ENCODE results near the gene TXNDC12. TPM values are rescaled to one million over a fixed set of nuclear protein-coding genes. Genes with fewer than 3 reads are reported as not detected.
"Not testable (repeated sequence)": the region's sequence is repeated elsewhere in the genome, so short reads cannot be mapped to it uniquely, and the experiment has no call there.

The TXNDC12 gene
- total and polyA plus RNA-seq, 9 of the 15 experiments (the other 6 are each of a cell fraction or from before 2014, with no cell fraction given) = 17.0 to 60.8 (median 37.8) TPM

GRCh38 chr1:52045666-52046195 is 9.3 kb downstream of the TXNDC12 start:
- ATAC-seq; H2AFZ ChIP-seq (ENCODE audit: low read depth, low read length); H3K9me3 ChIP-seq (replicated peaks; ENCODE audit: control insufficient read depth, insufficient read depth, low read depth, low read length); FAIRE-seq; H3K9me1 ChIP-seq (ENCODE audit: control insufficient read depth, insufficient read depth, low read length); H3K27me3 ChIP-seq (ENCODE audit: control insufficient read depth in 2 of 2, insufficient read depth in 2 of 2, low read length in 2 of 2); in situ Hi-C loops (cut with MboI); H3K27ac ChIP-seq (ENCODE audit: extremely low read depth, low read depth, low read length); intact Hi-C loops (cut with micrococcal nuclease); BruUV-seq (replicated peaks); H4K20me1 ChIP-seq (replicated peaks; ENCODE audit: control insufficient read depth, insufficient read depth, low read length); DNase-seq (ENCODE audit: extremely low read depth in 1 of 4, low spot score in 3 of 4); CTCF ChIA-PET (ENCODE audit: low intra/inter-chr PET ratio); H3K9ac ChIP-seq (ENCODE audit: insufficient read depth in 1 of 2, low read depth in 2 of 2, low read length in 2 of 2); H3K4me3 ChIP-seq; H3K4me2 ChIP-seq (ENCODE audit: insufficient read depth, low read length): not testable (repeated sequence)
- Histone ChIP-seq H3K4me1 (replicated peaks in 1 of 2; ENCODE audit: control insufficient read depth in 2 of 2, insufficient read depth in 2 of 2, low read length in 2 of 2) (peaks cover 7 to 12% of the 10 kb centered on the region in 2 experiments; a peak in 4 of 5 replicates), H3K79me2 (ENCODE audit: control insufficient read depth, insufficient read depth, low read length) (peaks cover 13% of the 10 kb centered on the region; the same call in 1 of the 3 replicates), H3K36me3 (ENCODE audit: control insufficient read depth, insufficient read depth, low read length) (peaks cover 12% of the 10 kb centered on the region; the same call in 1 of the 3 replicates)
- TF ChIP-seq MAFG (tag; conservative IDR thresholded peaks at IDR 0.05) (peak; percentile 52), ZNF316 (IDR thresholded peaks at IDR 0.05) (peak; percentile 85), ZNF121 (CRISPR knock-in tag; conservative IDR thresholded peaks at IDR 0.05) (peak; percentile 71), MAFF (IDR thresholded peaks at IDR 0.05; ENCODE audit: low read length) (0 out of 2 replicates have a peak, but pooled peaks have one; percentile 18), C11orf30 (IDR thresholded peaks at IDR 0.05; ENCODE audit: low read depth) (peak; percentile 75), ADNP (tag; IDR thresholded peaks at IDR 0.05) (0 out of 2 replicates have a peak, but pooled peaks have one; percentile 33)
- WGBS (ENCODE audit: insufficient coverage, low coverage, missing lambda C conversion rate) = 67% methylated on average over 4 of the region's 4 CpGs
- POLR2A ChIA-PET = interaction anchor here (0.5 to 3.3 kb wide), 6 partner anchors 9 to 149 kb away, joined by 3 to 32 read pairs (median 4); partner anchors contain the start of genes BTF3L4, KTI12 and TXNDC12
